Epithelial cell of esophagus (primary cell): Measurements from ENCODE around the gene KIF1A.

Source experiments
- DNase-seq: peaks from one replicate; pipeline ENCODE4 v3.0.0; 2010; ENCODE audit warnings: low read depth
- H3K4me3 ChIP-seq: 2 replicates; pipeline ENCODE4 v1.5.1; 2011; ENCODE audit warnings: mild to moderate bottlenecking, low read length, control low read depth
- CTCF ChIP-seq: IDR thresholded peaks from 2 replicates; pipeline ENCODE4 v1.5.1; 2011; ENCODE audit warnings: low read depth, mild to moderate bottlenecking, low read length, control low read depth, inconsistent platforms; ENCODE audit not compliant: insufficient read depth; ENCODE audit errors: missing control alignments

The KIF1A gene

GRCh38 chr2:240852671-240853314, 32.8 kb upstream of the KIF1A start:
- no peak overlapping the region for H3K4me3 ChIP-seq
- no peak for TF ChIP-seq CTCF
- no peak for DNase-seq

GRCh38 chr2:240851078-240851991, 31.3 kb upstream of the KIF1A start:
- peak; percentile 79 for DNase-seq
- no peak overlapping the region for H3K4me3 ChIP-seq
- TF ChIP-seq CTCF: peak; percentile 93

- DNase-seq: no peak
- no peak for TF ChIP-seq CTCF
Observed at GRCh38 chr2:240850756-240851077, 30.7 kb upstream of the KIF1A start.

GRCh38 chr2:240850026-240850425, 30.0 kb upstream of the KIF1A start:
- TF ChIP-seq CTCF: no peak
- DNase-seq: no peak
- no peak overlapping the region for H3K4me3 ChIP-seq

More at GRCh38 chr2:240850756-240851077, 30.7 kb upstream of the KIF1A start:
- no peak overlapping the region for H3K4me3 ChIP-seq

- no peak for DNase-seq
- H3K4me3 ChIP-seq: no peak overlapping the region
- no peak for TF ChIP-seq CTCF
Observed at GRCh38 chr2:240848900-240849680, 29.1 kb upstream of the KIF1A start.

GRCh38 chr2:240847817-240848216, 27.8 kb upstream of the KIF1A start:
- H3K4me3 ChIP-seq: no peak overlapping the region
- no peak for DNase-seq
- TF ChIP-seq CTCF: no peak
